HUDEP-2 (cell line): ENCODE data around the gene DYNC2I2.
"Not testable (repeated sequence)": the region's sequence is repeated elsewhere in the genome, so short reads cannot be mapped to it uniquely, and the experiment has no call there.

ENCODE experiments used
- DNase-seq, 76 experiments: peaks; one replicate each; lab custom pipeline; 2025; ENCODE audit not compliant: unreplicated experiment in 76 of 76; lab: John Stamatoyannopoulos, UW

The DYNC2I2 gene

GRCh38 chr9:128621730-128622455 is 34.8 kb downstream of the DYNC2I2 start:
- DNase-seq = no peak

GRCh38 chr9:128619779-128620178 is 36.9 kb downstream of the DYNC2I2 start:
- DNase-seq = no peak

- no peak for DNase-seq
Measured at GRCh38 chr9:128619127-128619526, 37.5 kb downstream of the DYNC2I2 start.

- no peak for DNase-seq
Measured at GRCh38 chr9:128617943-128618342, 38.7 kb downstream of the DYNC2I2 start.

- no peak for DNase-seq
Measured at GRCh38 chr9:128615571-128615970, 41.1 kb downstream of the DYNC2I2 start.

GRCh38 chr9:128614728-128615127 is 41.9 kb downstream of the DYNC2I2 start:
- no peak for DNase-seq

GRCh38 chr9:128611600-128612394 is 44.9 kb downstream of the DYNC2I2 start:
- DNase-seq = no peak

GRCh38 chr9:128610897-128611296 is 45.8 kb downstream of the DYNC2I2 start:
- peak in 3 of 76 experiments; percentile 2 to 10 (median 6) for DNase-seq

GRCh38 chr9:128607642-128608350 is 48.9 kb downstream of the DYNC2I2 start:
- DNase-seq = no peak

GRCh38 chr9:128603697-128604096 is 53.0 kb downstream of the DYNC2I2 start:
- DNase-seq = no peak

- DNase-seq = no peak
Measured at GRCh38 chr9:128600099-128600498, 56.5 kb downstream of the DYNC2I2 start.

GRCh38 chr9:128595471-128595870 is 61.2 kb downstream of the DYNC2I2 start:
- DNase-seq = no peak

- no peak for DNase-seq
Measured at GRCh38 chr9:128593856-128594255, 62.8 kb downstream of the DYNC2I2 start.

- DNase-seq = no peak
Measured at GRCh38 chr9:128593039-128593438, 63.6 kb downstream of the DYNC2I2 start.

GRCh38 chr9:128588581-128589233 is 67.9 kb downstream of the DYNC2I2 start:
- no peak for DNase-seq

GRCh38 chr9:128587453-128587852 is 69.2 kb downstream of the DYNC2I2 start:
- DNase-seq = no peak

- DNase-seq = not testable (repeated sequence)
Measured at GRCh38 chr9:128586934-128587333, 69.7 kb downstream of the DYNC2I2 start.

GRCh38 chr9:128585155-128585554 is 71.5 kb downstream of the DYNC2I2 start:
- DNase-seq = peak in 47 of 76 experiments; percentile 1 to 65 (median 23)
